ENCODE measurements around the gene TUBA4B.
A peak's percentile ranks its signal among the peaks of the same experiment; 100 is the strongest.

The TUBA4B gene

DNA sequence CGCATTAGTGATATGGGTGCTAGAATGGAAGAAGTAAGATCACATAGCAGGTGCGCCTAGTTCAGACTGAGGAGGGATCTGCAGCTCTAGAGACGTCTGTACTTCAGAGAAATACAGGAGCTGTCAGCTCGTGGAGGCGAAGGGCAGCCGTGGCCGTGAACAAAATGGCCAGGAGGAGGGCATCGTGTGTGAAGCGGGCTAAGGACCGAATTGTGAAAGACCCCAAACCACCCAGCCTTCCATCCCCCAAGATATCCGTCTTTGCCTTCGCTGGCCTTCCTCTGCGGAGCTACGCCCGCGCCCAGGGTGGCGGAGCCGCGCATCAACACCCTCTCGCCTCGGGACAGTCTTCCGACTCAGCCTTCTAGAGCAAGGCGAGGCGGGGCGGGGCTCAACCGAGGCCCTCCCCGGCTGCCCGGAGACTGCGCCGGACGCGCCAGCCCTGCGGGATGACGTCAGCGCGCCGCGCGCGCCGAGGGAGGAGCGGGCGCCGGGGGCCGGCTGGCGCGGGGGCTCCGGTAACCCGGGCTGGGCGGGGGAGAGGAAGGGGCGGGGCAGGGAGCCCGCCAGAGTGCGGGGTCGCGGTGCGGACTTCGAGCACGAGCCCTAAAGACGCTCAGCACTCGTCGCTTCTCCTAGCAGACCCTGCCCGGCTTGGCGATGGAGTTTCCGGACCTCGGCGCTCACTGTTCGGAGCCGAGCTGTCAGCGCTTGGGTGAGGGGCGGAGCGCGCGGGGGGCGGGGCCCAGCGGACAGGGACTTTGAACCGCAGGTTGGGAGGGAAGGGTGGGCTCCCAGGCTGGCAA lies 46.5 kb upstream of the TUBA4B start, which contains the start of gene ZFAND2B:
Gene ZFAND2B, plus strand, starts transcription at position 455 of the 806 bp plus-strand sequence. Its CDS starts 206 bp downstream, at position 661.
- no peak for TF ChIP-seq CTCF (conservative IDR thresholded peaks at IDR 0.05; ENCODE audit: low read depth, low read length)
- Histone ChIP-seq H3K27ac (peak within 1 kb of the TSS; percentile 69), H4K20me1 (ENCODE audit: insufficient read depth) (no peaks in the 10 kb centered on the region), H3K27me3 (ENCODE audit: insufficient read depth, low read depth) (no peaks in the 10 kb centered on the region), H3K4me3 (IDR thresholded peaks at IDR 0.05; ENCODE audit: insufficient read depth, low read depth, low read length) (peak within 1 kb of the TSS; percentile 80), H3K9ac (peak within 1 kb of the TSS; percentile 74), H3K79me2 (ENCODE audit: insufficient read depth, low read depth) (no peaks in the 10 kb centered on the region), H3K4me2 (peak within 1 kb of the TSS; percentile 74), H3K36me3 (ENCODE audit: insufficient read depth) (no peaks in the 10 kb centered on the region), H3K4me1 (ENCODE audit: low read depth, poor library complexity, severe bottlenecking) (peaks cover 18% of the 10 kb centered on the region), H2AFZ (ENCODE audit: low read depth) (peak within 1 kb of the TSS; percentile 77)

GRCh38 chr2:219207134-219207883 lies 45.7 kb upstream of the TUBA4B start:
- H3K27ac ChIP-seq: no peak overlapping the region
- no peak overlapping the region for H2AFZ ChIP-seq (ENCODE audit: low read depth)
- H3K4me1 ChIP-seq (ENCODE audit: low read depth, poor library complexity, severe bottlenecking): peaks cover 18% of the 10 kb centered on the region
- H3K9ac ChIP-seq: peak overlapping the region; percentile 17; the same call in 1 of the 2 replicates
- no peak for TF ChIP-seq CTCF (conservative IDR thresholded peaks at IDR 0.05; ENCODE audit: low read depth, low read length)
- H3K4me3 ChIP-seq (IDR thresholded peaks at IDR 0.05; ENCODE audit: insufficient read depth, low read depth, low read length): no peak overlapping the region
- H3K27me3 ChIP-seq (ENCODE audit: insufficient read depth, low read depth): no peaks in the 10 kb centered on the region
- no peaks in the 10 kb centered on the region for H4K20me1 ChIP-seq (ENCODE audit: insufficient read depth)
- H3K36me3 ChIP-seq (ENCODE audit: insufficient read depth): no peaks in the 10 kb centered on the region
- H3K4me2 ChIP-seq: peak overlapping the region; percentile 62
- no peaks in the 10 kb centered on the region for H3K79me2 ChIP-seq (ENCODE audit: insufficient read depth, low read depth)

DNA sequence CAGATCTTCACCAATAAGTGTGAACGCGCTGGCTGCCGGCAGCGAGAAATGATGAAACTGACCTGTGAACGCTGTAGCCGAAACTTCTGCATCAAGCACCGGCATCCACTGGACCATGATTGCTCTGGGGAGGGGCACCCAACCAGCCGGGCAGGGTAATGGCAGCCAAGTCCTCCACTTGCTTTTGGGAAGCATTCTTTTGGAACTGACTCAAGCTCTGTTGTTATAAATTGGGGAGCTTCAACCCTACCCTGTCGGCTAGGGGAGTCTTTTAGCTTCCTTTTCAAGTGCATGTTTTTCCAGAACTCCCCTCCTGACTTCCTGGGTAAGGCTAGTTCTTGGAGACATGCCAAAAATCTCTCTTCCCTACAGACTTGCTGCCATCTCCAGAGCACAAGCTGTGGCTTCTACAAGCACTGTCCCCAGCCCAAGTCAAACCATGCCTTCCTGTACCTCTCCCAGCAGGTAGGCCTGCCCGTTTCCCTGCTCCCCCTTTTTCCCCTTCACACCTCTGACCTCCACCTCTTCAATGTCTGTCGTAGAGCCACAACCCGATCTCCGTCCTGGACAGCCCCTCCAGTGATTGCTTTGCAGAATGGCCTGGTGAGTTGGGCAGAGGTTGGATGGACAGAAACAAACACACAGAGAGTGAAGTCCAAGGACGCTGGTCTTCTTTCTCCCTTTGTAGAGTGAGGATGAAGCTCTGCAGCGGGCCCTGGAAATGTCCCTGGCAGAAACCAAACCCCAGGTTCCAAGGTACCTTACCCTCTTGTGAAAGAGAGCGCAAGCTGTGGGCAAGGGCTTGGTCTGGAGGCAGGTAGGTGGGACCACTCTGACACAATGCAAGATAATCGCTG lies 44.9 kb upstream of the TUBA4B start:
- no peak overlapping the region for H3K27ac ChIP-seq
- H3K36me3 ChIP-seq (ENCODE audit: insufficient read depth): no peaks in the 10 kb centered on the region
- no peak overlapping the region for H3K4me3 ChIP-seq (IDR thresholded peaks at IDR 0.05; ENCODE audit: insufficient read depth, low read depth, low read length)
- H2AFZ ChIP-seq (ENCODE audit: low read depth): no peak overlapping the region
- no peaks in the 10 kb centered on the region for H3K27me3 ChIP-seq (ENCODE audit: insufficient read depth, low read depth)
- peaks cover 18% of the 10 kb centered on the region for H3K4me1 ChIP-seq (ENCODE audit: low read depth, poor library complexity, severe bottlenecking)
- H3K4me2 ChIP-seq: peak overlapping the region; percentile 62; the same call in 1 of the 2 replicates
- H3K9ac ChIP-seq: no peak overlapping the region
- TF ChIP-seq CTCF (conservative IDR thresholded peaks at IDR 0.05; ENCODE audit: low read depth, low read length): no peak
- H4K20me1 ChIP-seq (ENCODE audit: insufficient read depth): no peaks in the 10 kb centered on the region
- no peaks in the 10 kb centered on the region for H3K79me2 ChIP-seq (ENCODE audit: insufficient read depth, low read depth)
